ENCODE measurements around the gene PTPRK.

PTPRK gene

DNA sequence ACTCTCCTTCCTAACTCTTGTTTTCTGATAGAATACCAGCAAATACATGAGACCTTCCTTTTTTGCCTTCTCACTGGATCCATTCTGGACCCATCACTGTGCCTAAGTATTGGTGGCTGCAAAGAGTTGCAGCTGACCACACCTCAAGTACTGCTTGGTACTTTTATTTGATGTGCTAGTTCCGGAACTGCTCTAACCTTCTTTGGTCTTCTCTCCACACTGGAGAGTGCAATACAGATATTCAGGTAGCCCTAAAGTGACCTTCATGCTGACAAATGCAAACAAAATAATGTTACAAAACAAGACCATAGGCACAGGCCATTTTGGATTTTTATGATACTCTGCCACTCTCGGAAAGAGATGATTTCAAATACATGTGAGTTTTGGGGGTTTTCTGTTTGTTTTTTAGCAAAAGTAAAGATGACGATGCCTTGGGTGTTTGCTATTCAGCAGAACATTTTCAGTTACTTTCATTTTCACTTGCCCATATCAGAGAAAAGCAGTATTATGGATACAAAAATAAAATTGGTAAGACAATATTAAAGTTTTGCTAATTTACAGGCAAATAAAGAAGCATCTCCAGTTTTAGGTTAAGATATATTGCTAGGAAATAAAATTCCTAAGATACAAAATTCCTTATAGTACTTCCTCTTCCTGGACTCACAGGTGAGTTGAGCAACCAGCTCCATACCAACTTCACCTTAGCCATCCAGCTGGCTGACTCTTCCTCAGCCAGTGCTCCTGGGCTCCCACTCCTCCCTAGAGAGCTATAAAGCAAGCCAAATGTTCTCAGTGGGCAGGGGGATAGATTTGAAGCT is 42.0 kb downstream of the PTPRK start:
- no peak overlapping the region for H3K27ac ChIP-seq
- H3K4me3 ChIP-seq (ENCODE audit: low read depth, low read length), result no peak overlapping the region
- no peaks in the 10 kb centered on the region for H3K27me3 ChIP-seq (ENCODE audit: control insufficient read depth, insufficient read depth, low read length)

DNA sequence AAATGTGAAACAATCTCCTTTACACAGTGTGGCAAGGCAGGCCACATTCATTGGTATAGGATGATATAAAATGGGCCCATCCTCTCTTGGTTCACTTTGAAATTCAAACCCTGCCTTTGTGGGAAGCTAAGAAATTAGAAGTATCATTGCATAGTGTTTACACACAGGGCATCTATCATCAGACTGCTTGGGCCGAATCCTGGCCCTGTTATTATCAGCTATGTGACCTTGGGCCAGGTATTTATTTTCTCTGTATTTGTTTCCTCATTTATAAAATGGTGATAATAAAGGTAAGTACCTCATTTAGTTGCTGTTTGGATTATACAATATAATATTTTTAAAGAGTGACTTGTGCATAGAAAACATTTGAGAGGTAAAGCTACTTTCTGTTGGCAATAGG is 45.5 kb downstream of the PTPRK start:
- TF ChIP-seq, protein P1, sequence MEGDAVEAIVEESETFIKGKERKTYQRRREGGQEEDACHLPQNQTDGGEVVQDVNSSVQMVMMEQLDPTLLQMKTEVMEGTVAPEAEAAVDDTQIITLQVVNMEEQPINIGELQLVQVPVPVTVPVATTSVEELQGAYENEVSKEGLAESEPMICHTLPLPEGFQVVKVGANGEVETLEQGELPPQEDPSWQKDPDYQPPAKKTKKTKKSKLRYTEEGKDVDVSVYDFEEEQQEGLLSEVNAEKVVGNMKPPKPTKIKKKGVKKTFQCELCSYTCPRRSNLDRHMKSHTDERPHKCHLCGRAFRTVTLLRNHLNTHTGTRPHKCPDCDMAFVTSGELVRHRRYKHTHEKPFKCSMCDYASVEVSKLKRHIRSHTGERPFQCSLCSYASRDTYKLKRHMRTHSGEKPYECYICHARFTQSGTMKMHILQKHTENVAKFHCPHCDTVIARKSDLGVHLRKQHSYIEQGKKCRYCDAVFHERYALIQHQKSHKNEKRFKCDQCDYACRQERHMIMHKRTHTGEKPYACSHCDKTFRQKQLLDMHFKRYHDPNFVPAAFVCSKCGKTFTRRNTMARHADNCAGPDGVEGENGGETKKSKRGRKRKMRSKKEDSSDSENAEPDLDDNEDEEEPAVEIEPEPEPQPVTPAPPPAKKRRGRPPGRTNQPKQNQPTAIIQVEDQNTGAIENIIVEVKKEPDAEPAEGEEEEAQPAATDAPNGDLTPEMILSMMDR (IDR thresholded peaks at IDR 0.05), result no peak
- Histone ChIP-seq H3K79me2 (peaks cover 3% of the 10 kb centered on the region), H3K27me3 (ENCODE audit: control insufficient read depth, insufficient read depth, low read length) (no peaks in the 10 kb centered on the region), H3K4me1 (no peaks in the 10 kb centered on the region), H3K27ac (no peak overlapping the region), H3K9me3 (ENCODE audit: control insufficient read depth, low read length) (no peaks in the 10 kb centered on the region), H3K4me2 (ENCODE audit: low read length) (no peak overlapping the region), H2AFZ (no peak overlapping the region), H3K36me3 (ENCODE audit: control insufficient read depth, insufficient read depth, low read length) (no peaks in the 10 kb centered on the region), H3K9ac (no peak overlapping the region), H3K4me3 (ENCODE audit: low read depth, low read length) (no peak overlapping the region)

More for the DNA sequence above, 42.0 kb downstream of the PTPRK start:
- Histone ChIP-seq H3K36me3 (ENCODE audit: control insufficient read depth, insufficient read depth, low read length) (no peaks in the 10 kb centered on the region), H3K9ac (no peak overlapping the region), H2AFZ (no peak overlapping the region), H3K79me2 (peaks cover 3% of the 10 kb centered on the region), H3K4me2 (ENCODE audit: low read length) (no peak overlapping the region), H3K9me3 (ENCODE audit: control insufficient read depth, low read length) (no peaks in the 10 kb centered on the region), H3K4me1 (no peaks in the 10 kb centered on the region)
- TF ChIP-seq, protein P1 (IDR thresholded peaks at IDR 0.05), result no peak

DNA sequence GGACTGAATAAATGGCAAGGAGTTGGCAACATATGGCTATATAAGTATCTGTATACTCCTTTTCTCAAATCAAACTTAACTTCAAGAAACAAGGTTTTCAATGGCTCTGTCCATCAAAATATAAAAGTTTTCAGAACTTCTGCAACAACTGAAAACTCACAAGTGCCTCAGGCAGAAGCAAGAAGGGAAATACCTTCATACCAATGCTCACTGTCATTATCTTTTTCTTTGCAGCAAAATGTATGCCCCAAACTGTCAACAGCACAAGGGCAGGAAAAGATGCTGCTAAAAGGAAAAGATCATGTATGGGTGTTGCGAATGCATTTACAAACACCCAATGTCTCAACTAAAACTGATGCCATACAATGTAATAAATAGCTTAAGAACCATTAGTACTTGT is 45.9 kb downstream of the PTPRK start:
- H3K9ac ChIP-seq, result no peak overlapping the region
- H3K9me3 ChIP-seq (ENCODE audit: control insufficient read depth, low read length), result no peaks in the 10 kb centered on the region
- TF ChIP-seq, protein P1 (IDR thresholded peaks at IDR 0.05), result no peak
- H3K27me3 ChIP-seq (ENCODE audit: control insufficient read depth, insufficient read depth, low read length), result no peaks in the 10 kb centered on the region
- no peak overlapping the region for H2AFZ ChIP-seq
- no peak overlapping the region for H3K27ac ChIP-seq
- H3K4me3 ChIP-seq (ENCODE audit: low read depth, low read length), result no peak overlapping the region
- H3K4me1 ChIP-seq, result no peaks in the 10 kb centered on the region
- H3K79me2 ChIP-seq, result peaks cover 3% of the 10 kb centered on the region
- no peak overlapping the region for H3K4me2 ChIP-seq (ENCODE audit: low read length)
- H3K36me3 ChIP-seq (ENCODE audit: control insufficient read depth, insufficient read depth, low read length), result no peaks in the 10 kb centered on the region

DNA sequence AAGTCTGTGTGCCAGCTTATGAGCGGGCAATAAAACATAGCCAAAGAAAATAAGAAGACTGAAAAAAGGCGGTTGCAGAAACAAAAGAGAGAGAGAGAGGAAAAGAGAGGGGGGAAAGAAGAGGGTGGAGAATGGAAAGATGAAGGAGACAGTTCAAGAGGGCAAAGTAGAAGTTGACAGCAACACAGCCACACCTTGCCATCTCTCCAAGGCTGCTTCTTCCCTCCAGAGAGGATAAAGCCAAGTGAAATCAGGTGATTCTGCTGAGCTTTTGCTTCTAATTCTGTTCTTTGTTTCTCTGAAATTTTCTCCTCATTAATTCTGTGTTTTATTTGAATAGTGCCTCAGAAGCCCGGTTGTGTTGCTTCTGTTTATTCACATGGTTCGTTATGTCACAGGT is 48.5 kb downstream of the PTPRK start:
- no peak overlapping the region for H3K9ac ChIP-seq

More for the DNA sequence above, 48.5 kb downstream of the PTPRK start:
- Histone ChIP-seq H3K4me3 (ENCODE audit: low read depth, low read length) (no peak overlapping the region), H3K9me3 (ENCODE audit: control insufficient read depth, low read length) (no peaks in the 10 kb centered on the region), H2AFZ (no peak overlapping the region), H3K4me1 (no peaks in the 10 kb centered on the region), H3K4me2 (ENCODE audit: low read length) (no peak overlapping the region), H3K27me3 (ENCODE audit: control insufficient read depth, insufficient read depth, low read length) (no peaks in the 10 kb centered on the region), H3K79me2 (no peaks in the 10 kb centered on the region), H3K27ac (no peak overlapping the region), H3K36me3 (ENCODE audit: control insufficient read depth, insufficient read depth, low read length) (no peaks in the 10 kb centered on the region)
- TF ChIP-seq, protein P1 (IDR thresholded peaks at IDR 0.05), result no peak

Measured in parathyroid adenoma (tissue), 2 donors.